Femur (tissue), 1 donor: Measurements from ENCODE around the gene SEC61A2.
"Not testable (repeated sequence)": the region's sequence is repeated elsewhere in the genome, so short reads cannot be mapped to it uniquely, and the experiment has no call there.

Source experiments
- DNase-seq: peaks from one replicate; pipeline ENCODE4 v3.0.0-alpha.2; 2017

Gene SEC61A2

GRCh38 chr10:12162927-12163326, 33.5 kb downstream of the SEC61A2 start:
- DNase-seq: no peak

DNA sequence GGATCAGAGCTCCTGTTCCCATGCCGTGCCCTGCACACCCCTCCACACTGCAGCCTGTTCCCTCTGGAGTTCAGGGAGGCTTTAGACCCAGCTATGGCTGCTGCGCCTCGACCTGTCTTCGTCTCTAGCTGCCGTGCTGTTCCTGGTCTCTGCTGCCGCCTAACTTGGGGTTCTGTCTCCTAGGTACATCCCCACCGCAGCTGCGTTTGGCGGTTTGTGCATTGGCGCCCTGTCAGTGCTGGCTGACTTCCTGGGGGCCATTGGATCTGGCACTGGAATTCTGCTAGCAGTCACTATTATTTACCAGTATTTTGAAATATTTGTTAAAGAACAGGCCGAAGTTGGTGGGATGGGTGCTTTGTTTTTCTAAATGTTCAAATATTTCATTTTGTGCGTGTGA, 34.6 kb downstream of the SEC61A2 start:
- DNase-seq: no peak

GRCh38 chr10:12165036-12165435, 35.6 kb downstream of the SEC61A2 start:
- DNase-seq: no peak

DNA sequence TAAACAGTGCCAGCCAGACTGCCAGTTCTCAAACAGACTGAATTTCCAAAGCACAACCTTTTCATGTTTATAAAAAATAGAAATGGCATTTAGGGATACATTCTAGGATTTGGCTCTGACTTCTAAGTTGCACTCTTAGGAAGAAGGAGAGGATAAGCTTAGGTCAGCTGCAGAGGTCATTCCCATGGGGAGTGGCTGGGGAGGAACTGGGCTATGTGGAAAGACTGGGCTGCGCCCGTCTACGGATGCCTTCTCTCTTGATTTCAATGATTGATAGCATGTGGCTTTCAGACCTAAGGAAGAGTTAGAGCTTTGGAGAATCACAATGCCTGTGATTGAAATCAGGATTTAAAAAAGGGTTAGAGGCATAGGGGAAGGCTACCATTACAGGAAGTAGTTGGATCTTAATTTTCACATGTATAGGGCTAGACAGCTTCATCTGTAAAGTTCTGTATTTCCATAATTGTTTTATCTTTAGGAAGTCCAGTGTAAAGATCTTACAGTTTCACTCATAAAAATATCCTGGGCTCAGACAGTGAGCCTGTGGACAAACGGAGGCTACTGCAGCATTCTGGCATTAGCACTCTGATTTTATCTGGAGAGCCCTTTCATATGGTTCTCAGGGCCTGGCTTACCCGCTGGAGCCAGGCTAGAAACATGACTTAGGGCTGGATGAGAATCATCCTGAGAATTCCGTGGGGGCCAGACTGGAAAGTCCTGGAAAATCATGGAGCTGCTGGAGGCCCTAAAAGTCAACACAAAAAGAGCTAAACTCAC, 36.7 kb downstream of the SEC61A2 start:
- no peak for DNase-seq

GRCh38 chr10:12171512-12171911, 42.0 kb downstream of the SEC61A2 start:
- not testable (repeated sequence) for DNase-seq

DNA sequence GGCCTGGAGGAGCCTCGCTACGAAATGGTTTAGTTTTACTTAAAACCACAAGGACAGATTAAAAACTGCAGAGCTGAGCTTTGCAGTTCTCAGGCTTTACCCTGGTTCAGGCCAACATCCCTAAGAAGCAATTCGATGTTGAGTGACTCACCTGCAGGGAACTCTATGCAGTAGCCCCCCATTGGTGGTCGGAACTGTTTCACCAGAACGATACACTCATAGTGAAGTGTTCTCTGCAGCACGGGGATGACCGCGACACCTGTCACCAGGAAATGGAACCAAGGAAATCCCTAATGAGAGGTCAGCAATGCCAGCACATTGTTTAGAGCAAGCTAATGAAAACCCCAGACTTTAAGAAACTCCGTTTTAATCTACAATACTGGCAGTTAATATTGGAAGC, 48.2 kb downstream of the SEC61A2 start:
- no peak for DNase-seq

DNA sequence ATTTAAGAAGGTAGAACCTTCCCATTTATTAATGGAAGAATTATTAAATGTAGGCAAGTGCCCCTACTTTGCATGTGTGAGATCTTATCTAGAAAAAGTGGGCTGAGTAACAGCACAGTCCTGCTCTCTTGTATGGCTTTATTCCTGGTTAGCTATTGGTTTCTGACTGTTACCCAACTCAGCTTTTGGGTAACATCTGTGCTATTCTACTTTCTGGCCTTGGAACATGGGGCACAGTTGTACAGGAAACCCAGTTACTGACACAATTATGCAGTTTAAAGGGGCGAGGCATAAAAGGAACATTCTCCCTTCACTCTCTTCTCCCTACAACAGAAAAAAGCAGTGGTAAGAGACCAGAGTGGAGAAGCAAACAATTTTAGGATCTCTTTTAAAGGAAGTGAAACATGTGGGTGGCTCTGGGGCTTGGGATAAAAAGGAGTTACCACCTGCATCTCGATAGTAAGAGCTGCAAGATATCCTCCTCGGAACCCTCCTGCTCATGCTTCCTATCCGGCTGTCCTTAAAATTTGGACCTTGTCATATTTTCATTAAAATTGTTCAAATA, 50.2 kb downstream of the SEC61A2 start:
- no peak for DNase-seq

DNA sequence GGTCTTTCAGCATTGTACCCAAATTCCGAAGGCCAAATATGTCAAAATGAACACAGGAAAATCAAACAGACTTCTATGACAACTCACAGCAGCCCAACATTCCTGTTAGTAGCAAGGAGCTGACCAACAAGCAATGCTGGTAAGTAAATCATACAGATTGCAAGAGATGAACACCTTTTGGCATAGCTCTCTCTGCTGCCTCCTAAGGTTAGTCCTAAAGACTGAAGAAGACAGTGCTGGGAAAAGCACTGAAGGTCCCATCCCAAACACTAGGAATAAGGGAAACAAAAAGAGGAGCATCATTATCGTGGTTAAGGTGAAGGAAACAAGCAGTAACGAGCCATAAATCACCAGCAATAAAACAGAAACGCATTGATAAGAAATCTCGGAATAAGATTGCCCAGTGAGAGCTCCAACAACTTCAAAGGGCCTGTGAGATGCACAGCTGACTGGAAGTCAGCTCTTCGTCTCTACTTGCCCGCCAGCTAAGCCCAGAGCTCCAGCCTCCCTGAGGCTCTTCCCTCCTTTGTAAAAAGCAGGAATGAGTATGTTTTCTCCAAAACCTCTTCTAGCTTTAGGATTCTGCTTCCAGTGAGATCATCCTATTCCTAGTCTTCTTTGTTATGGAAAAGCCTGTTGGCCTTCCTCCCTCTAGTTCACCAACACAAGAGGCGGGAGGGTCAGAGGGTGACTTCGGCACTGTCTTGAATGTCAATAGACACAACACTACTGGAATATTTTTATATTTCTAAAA, 50.9 kb downstream of the SEC61A2 start:
- DNase-seq: no peak

DNA sequence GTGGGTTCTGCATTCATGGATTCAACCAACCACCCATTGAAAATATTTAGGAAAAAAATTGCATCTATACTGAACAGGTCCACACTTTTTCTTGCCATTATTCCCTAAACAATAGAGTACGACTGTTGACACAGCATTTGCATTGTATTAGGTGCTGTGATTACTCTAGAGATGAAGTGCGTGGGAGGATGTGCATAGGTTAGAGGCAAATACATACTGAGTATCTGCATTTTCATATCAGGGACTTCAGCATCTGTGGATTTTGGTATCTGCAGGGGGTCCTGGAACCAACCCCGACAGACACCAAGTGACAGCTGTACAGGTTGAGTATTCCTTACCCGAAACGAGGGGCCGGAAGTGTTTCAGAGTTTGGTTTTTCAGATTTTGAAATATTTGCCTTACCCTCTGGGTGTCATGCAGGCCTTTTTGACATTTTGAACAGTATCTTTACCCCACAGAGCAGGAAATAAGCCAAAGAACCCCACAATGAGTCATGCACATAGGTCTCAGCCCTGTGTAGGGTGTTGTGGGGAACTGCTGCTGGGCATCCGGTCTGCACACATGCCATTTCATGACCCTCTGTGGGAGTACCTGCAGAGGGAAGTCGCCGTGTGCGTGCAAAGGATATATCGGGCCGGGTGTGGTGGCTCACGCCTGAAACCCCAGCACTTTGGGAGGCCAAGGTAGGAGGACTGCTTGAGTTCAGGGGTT, 51.7 kb downstream of the SEC61A2 start:
- DNase-seq: peak; percentile 28

GRCh38 chr10:12184165-12184564, 54.7 kb downstream of the SEC61A2 start:
- DNase-seq: no peak

- no peak for DNase-seq
These were observed 56.8 kb downstream of the SEC61A2 start for GRCh38 chr10:12186323-12186722.

GRCh38 chr10:12187321-12187905, 57.9 kb downstream of the SEC61A2 start:
- no peak for DNase-seq

- no peak for DNase-seq
These were observed 59.2 kb downstream of the SEC61A2 start for GRCh38 chr10:12188656-12189055.

GRCh38 chr10:12189426-12189825, 59.9 kb downstream of the SEC61A2 start:
- no peak for DNase-seq

GRCh38 chr10:12191715-12192114, 62.2 kb downstream of the SEC61A2 start:
- no peak for DNase-seq

DNA sequence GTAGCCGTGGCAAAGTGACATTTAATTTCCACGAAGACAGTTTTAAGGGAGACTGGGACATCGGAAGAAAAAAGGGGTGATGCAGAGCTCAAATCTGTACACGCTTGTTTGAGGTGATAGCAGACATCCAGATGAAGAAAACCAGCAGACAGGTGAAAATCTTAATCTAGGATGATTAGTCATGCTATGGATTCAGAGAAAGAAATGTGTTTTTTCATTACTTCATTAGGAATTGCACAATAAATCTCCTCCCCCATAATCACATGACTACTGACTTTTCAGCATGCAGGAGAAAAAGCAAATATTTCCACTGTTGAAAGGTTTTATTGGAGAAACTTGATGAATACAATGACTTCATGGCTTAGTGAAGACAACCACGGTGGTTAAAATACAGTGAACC, 63.7 kb downstream of the SEC61A2 start:
- DNase-seq: no peak

DNA sequence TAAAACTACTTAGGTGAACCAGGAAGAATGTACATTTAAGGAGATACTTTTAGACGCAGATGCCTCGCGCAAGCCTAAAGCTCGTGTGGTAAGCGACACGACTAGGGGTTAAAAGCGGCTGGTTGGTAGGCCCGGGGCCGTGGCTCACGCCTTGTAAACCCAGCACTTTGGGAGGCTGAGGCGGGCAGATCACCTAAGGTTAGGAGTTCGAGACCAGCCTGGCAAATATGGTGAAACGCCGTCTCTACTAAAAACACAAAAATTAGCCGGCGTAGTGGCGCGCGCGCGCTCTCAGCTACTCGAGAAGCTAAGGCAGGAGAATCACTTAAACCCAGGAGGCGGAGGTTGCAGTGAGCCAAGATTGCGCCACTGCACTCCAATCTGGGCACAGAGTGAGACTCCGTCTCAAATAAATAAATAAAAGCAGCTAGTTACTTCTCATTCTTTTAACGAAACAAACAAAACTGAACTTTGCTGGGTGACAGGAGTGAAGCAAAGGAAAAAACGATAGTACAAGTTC, 65.3 kb downstream of the SEC61A2 start:
- DNase-seq: peak; percentile 44

- DNase-seq: no peak
These were observed 65.8 kb downstream of the SEC61A2 start for GRCh38 chr10:12195281-12195602.

GRCh38 chr10:12195603-12196506, 66.4 kb downstream of the SEC61A2 start, which contains the start of the genes CDC123 and NUDT5:
CDC123 (plus strand) TSS chr10:12196188; CDS start chr10:12196246, 58 bp downstream.
NUDT5 (minus strand) TSS chr10:12195891; CDS start chr10:12186291, 9,600 bp downstream.
- DNase-seq: peak; percentile 92

GRCh38 chr10:12196531-12197211, 67.2 kb downstream of the SEC61A2 start:
- no peak for DNase-seq

DNA sequence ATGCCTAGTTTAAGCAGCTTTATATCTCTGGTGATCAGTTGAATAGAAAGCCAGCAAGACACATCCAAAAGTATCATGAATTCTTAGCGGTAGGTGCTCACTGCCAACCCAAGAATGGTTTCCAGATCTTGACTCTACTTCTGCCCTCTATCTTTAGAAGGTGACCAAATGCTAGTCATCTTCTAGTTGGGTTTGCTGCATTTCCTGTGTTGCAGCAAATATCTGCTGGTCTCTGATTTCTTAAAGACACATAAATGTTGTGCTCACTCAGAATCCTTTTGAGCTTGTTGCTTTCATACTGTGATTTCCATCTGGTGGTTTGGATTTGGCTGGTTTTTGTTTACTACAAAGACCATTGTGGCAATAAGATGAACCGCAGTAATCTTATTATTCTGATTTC, 68.7 kb downstream of the SEC61A2 start:
- DNase-seq: no peak
